Effector CD8-positive, alpha-beta T cell (primary cell): ENCODE results near the gene DOCK1.

Experiments
- DNase-seq: peaks from one replicate; lab custom pipeline; 2025; lab: John Stamatoyannopoulos, UW

DOCK1 gene

DNA sequence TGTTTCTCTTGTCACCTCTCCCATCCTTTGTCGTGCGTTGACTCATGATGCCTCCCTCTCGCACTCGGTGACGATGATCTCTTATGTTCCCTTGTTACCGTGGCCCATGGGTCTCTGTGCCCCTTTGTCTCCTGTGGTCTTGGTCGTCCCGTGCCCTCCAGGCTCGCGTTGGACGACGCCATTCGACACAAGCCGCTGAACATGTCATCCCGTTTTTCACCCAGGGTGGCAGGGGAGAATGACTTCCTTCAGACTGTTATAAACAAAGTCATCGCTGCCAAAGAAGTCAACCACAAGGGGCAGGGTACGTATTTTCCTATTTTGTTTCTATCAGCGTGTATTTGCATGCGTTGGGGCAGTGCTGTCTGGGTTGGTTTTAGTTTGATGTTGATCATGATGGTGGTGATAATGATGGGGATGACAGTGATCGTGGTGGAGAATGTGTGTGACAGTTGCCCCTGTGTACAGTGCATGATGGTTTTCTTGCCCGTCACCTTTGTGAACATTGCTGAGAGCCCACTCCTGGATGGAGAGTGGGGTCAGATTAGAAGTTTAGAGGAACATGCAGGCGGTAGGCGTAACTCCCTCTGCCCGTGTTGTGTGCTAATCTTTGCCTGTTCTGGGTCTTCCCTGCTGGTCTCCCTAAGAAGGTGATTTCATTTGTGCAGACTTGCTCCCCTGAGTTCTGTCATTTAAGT lies 107.0 kb downstream of the DOCK1 start:
- DNase-seq, result no peak

DNA sequence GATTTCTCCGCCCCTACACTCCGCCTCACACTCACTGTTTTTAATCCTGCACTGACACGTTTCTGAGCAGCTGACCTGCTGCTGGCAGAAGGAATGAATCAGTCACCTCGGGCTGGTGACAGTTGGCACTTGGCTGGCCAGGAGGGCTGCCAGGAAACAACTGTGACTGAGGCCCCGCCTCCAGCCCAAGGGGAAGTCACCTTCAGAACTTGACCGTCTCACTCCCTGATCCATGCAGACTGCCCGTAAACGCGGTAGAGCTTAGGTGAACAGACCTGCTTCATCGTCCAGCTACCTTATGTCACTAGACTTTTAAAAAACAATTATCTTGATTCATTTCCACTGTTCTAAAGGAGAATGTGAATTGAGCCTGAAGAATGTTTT lies 107.5 kb downstream of the DOCK1 start:
- DNase-seq, result no peak

GRCh38 chr10:127013211-127013656 lies 108.0 kb downstream of the DOCK1 start:
- DNase-seq, result no peak

DNA sequence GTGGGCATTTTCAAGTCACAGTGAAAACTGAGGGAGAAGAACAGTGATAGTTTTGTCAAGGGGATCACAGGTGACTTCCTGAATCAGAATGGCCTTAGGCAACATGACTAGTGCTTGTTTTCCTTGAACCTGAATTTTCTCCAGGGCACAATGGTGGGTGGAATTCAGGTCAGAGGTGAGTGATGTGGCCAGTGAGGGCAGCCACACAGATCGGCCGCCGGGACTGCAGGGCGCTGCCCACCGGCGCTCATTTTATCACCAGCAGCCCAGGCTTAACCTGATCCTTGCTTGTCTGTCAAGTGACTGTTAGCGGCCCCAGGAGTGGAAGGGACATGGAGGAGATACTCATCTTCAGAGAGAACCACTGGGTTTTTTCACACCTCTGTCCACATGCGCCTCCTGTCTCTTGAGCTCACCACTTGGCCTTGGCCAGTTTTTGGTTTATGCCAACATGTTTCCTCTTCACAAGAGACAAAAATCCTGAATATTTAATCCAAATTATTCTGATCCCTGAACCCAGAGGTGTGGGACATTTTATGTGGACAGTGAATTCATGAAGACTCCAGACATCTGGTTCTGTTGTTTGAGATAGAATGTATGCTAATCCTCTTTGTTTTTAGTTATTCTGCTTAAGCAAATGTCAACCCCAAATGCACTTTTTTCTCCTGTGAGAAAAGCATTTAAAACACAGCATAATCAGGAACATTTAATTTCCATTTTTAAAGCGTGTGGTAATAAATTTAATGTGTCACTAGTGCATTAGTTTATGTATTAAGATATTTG lies 108.7 kb downstream of the DOCK1 start:
- DNase-seq, result no peak

DNA sequence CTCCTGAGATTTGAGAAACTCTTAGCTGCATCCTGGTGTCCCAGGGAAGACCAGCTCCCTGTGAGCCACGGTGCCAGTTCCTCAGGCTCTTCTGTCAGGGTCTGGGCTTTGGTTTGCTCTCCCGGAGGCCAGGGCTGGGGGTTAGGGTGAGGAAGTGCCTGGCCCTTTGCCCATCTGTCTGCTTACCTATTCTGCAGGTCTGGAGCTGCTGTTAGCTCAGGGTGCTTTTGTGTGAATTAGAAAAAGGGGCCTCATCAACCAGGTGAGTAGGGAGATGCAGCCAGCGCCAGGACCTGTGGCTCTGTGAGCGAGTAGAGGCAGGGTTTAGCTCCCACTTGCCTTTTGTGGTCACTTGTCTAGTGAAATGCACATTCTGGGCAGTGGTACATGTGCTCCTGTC lies 109.4 kb downstream of the DOCK1 start:
- DNase-seq, result no peak

DNA sequence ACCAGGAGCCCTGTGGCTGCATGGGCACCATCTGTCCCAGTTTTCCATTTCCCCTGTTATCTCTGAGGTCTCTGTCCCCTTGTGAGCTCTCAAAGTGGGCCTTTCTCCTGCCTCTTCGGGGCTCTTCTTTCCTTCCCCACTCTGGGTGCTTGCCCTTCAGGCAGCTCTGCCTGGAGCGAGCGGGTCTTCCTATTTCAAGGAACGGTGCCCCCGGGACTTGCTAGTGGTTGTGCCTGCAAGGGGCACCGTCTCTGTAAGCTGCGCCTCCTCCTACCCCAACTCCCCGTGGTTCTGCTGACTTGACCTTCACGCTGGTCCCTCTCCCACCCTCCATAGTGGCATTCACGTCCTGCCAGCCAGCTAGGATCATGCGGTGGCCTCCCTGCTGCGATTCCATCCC lies 110.1 kb downstream of the DOCK1 start:
- DNase-seq, result no peak

GRCh38 chr10:127016331-127016730 lies 111.1 kb downstream of the DOCK1 start:
- no peak for DNase-seq

DNA sequence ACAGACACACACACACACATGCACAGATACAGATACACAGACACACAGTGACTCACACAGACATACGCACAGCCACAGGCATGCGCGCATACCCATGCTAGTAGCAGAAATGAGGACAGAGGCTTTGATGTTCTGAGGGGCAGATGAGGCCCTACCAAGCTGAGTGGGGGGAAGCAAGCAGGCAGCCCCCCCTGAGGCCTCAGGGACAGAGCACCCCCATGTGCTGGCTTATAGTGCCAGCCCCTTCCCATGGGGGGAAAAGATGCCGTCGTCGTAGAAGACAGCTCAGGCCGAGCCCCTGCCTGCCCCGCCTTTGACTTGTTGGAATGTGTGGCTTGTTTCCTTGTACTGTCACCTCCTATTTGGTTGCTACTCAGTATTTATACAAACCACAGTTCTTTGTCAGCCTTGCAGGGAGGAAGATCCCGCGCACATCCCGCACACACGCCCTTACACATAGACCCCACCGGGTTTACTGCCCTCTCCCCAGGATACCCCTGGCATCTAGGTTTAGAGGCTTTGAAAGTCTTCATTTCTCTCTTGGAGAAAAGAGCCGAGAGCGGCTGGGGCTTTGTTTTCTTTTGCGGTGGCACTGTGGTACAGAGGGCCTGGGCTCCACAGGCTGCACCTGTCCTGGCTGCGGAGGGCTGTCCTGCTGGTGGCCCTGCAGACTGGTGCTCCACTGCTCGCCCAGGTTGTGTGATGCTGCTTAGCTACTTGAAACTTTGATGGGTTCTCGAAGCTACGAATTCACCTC lies 112.5 kb downstream of the DOCK1 start:
- DNase-seq, result no peak

DNA sequence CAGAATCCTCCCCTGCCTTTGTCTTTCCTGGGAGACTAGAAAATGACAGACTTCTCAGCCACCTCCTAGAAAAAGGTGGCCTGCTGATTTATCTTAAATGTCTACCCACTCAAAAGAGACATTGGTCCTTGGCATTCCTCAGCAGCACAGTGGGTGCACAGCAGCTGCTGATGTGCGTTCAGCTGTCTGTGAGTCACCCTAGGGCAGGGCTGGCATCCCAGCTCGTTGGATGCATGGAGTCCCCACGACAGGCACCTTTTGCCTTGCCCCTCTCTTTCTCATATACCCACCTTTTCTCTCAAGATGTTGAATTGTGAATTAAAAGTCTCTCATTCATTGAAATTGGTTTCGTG lies 113.0 kb downstream of the DOCK1 start:
- DNase-seq, result no peak

DNA sequence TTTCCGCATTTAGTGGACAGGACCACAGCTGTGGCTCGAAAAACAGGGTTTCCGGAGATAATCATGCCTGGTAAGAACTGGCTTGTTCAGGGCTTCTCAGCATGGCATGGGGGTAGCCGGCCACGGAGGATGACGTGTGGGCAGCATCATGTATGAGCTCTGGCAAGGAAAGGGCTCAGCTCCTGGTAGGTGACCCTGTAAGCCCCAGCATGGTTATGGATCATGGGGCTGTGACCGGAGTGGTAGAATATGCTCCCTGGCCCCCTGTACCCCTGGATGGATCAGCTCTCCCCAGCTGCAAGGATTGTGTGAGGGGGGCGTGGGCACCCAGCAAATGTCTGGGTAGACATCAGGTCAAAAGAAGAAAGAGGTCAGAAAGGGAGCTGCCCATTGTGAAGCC lies 113.5 kb downstream of the DOCK1 start:
- no peak for DNase-seq

GRCh38 chr10:127020260-127020659 lies 115.0 kb downstream of the DOCK1 start:
- no peak for DNase-seq

GRCh38 chr10:127021801-127022200 lies 116.6 kb downstream of the DOCK1 start:
- no peak for DNase-seq

- no peak for DNase-seq
Observed at GRCh38 chr10:127024685-127025435, 119.6 kb downstream of the DOCK1 start.

- DNase-seq, result no peak
Observed at GRCh38 chr10:127027786-127028185, 122.6 kb downstream of the DOCK1 start.

GRCh38 chr10:127028556-127028955 lies 123.3 kb downstream of the DOCK1 start:
- no peak for DNase-seq

DNA sequence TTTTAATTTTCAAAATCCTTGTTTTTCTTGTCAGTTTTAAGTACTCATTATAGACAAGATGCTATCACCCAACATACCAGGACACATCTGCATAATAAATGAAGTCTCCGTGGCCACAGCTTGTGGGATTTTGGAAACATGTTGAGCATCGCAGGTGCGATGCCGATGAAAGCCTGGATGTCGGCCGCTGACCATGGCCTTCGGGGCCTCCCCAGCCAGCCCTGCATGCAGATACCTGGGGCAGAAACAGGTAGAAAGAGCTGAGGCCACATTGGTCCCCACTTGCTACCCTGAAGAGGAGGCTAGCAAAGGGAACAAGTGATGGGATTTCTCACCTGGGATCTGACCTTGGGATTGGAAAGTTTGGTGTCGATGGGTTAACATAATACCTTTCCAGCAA lies 123.8 kb downstream of the DOCK1 start:
- no peak for DNase-seq

DNA sequence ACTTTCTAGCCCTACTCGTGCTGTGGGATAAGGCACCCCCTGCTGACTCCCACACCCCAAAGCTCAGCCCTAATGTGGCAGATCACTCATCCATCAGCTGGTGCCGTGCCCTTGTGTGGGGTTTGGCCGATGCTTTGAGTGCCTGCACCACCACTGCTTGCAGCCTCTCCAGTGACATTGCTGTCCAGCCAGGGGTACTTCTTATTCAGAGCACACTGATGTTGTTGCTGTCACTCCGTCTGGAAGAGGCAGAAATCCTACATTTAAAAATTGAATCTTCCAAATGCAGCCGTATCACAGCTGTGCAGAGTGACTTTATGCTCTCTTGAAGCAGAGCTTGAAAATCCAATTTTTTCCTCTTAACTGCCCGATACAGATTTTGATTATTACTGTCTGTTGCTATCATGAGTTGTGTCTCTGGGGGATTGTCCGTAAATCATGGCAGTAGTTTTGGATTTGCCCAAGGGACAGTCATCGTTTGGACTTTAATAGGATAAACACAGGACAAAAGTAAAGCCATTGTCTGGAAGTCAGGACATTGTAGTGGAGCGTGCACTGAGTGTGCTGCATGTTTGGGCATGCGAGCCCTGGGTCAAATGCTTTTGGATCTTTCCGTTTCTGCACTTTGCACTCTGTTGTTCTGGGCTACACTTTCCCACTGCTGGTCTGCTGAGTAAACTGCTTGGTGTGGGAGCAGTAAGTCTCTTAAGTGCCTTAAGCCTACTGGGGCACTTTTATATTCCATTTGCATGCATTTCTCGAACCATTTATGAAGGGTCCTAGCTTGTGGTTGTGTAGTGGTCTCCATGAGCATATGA lies 128.2 kb downstream of the DOCK1 start:
- no peak for DNase-seq

- no peak for DNase-seq
Observed at GRCh38 chr10:127034034-127034633, 128.9 kb downstream of the DOCK1 start.

GRCh38 chr10:127034790-127035189 lies 129.6 kb downstream of the DOCK1 start:
- DNase-seq, result no peak

- DNase-seq, result no peak
Observed at GRCh38 chr10:127035827-127036226, 130.6 kb downstream of the DOCK1 start.

DNA sequence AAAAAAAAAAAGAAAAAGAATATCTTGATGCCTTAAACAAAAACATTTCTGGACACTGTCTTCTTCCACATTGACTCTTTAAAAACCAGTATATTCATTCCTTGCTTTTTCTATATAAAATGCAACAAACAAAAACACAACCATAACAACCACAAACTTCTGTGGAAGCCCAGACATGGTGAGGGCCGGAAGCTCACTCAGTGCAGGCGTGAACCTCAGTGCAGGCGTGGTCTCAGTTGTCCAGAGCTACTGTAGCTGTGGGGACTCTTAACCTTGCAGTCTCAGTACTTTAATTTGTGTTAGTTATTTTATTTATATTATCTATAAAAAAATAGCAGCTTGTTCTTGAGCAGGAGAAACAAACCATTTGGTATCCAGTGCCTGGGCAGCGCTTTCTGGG lies 131.8 kb downstream of the DOCK1 start:
- DNase-seq, result no peak
